Activated naive CD4-positive, alpha-beta T cell (primary cell): ENCODE measurements around the gene NHLRC2.
A peak's percentile ranks its signal among the peaks of the same experiment; 100 is the strongest.
"Not testable (repeated sequence)": the region's sequence is repeated elsewhere in the genome, so short reads cannot be mapped to it uniquely, and the experiment has no call there.

Experiments
- DNase-seq, 4 experiments: peaks; one replicate each; lab custom pipeline; 2025; lab: John Stamatoyannopoulos, UW

NHLRC2 gene, protein sequence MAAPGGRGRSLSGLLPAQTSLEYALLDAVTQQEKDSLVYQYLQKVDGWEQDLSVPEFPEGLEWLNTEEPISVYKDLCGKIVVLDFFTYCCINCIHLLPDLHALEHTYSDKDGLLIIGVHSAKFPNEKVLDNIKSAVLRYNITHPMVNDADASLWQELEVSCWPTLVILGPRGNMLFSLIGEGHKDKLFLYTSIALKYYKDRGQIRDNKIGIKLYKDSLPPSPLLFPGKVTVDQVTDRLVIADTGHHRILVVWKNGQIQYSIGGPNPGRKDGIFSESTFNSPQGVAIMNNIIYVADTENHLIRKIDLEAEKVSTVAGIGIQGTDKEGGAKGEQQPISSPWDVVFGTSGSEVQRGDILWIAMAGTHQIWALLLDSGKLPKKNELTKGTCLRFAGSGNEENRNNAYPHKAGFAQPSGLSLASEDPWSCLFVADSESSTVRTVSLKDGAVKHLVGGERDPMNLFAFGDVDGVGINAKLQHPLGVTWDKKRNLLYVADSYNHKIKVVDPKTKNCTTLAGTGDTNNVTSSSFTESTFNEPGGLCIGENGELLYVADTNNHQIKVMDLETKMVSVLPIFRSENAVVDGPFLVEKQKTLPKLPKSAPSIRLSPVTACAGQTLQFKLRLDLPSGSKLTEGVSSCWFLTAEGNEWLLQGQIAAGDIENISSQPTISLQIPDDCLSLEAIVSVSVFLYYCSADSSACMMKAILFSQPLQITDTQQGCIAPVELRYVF

DNA sequence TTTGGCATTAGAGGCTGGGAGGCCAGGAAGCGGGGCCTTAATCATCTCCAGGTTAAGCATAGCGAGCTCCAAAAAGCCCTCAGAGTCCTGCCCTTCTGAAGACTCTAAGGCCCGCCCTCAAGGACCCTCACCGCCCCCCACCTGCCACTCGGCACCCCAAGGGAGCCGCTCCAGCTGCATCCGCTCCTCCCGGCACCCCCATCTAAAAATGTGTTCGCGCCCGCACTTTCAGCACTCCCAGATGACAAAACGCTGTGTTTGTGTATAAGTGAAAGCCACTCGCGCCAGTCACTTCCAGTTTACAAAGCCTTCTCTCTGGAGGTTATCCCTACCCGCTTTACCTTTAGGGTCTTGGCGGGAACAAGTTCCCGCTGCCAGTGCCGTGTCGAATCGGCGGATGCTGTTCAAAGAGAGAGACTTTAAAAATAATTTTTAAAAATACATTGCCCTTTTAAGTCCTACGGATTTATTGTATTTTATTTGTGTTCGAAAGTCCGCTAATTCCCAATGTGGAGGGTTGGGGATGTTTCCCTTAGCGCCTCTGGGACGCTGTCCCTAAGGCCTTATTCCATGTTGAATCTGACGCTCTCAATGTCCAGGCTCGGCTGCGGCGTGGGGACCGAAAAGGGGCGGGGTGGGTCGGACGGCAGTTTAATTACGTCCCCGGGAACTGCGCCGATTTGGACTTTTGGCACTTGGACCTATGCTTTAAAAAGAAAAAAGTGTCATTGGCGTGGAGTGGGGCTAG is at the start of gene NHLRC2, which contains the start of gene DCLRE1A:
NHLRC2 (plus strand) TSS at position 649 of the 748 bp plus-strand sequence. CDS start 212 bp downstream, outside the sequence.
DCLRE1A (minus strand) TSS at position 70 of the 748 bp plus-strand sequence. CDS start 900 bp downstream, outside the sequence.
- DNase-seq = peak; percentile 33 to 50 (median 44)

DNA sequence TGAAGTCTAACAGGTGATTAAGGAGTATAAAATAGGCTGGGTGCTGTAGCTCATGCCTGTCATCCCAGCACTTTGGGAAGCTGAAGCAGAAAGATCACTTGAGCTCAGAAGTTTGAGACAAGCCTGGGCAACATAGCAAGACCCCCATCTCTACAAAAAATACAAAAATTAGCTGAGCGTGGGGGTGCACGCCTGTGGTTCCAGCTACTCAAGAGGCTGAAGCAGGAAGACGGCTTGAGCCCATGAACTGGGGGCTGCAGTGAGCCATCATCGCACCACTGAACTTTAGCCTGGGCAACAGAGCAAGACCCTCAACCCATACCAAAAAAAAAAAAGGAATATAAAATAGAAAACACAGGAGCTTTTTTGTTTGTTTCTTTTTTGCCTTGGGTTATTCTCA is 48.0 kb upstream of the NHLRC2 start:
- no peak for DNase-seq

DNA sequence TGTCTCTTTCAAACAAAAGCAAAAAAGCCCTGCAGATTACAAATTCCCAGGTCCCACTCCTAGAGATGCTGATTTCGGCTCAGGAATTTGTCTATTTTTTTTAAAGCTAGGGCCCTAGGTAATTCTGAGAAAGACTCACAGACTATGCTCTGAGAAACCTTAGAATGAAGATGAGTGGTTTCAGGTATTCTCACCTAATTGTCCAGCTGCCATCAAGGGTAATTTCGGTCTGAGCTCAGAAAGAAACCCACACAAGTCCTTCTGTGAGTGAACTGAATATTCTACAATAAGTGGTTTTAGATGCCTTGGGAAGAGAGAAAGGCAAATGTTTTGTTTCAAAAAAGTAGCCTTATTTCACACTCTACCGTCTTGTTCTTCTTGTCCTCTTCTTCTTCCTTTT is 46.3 kb upstream of the NHLRC2 start:
- no peak for DNase-seq

DNA sequence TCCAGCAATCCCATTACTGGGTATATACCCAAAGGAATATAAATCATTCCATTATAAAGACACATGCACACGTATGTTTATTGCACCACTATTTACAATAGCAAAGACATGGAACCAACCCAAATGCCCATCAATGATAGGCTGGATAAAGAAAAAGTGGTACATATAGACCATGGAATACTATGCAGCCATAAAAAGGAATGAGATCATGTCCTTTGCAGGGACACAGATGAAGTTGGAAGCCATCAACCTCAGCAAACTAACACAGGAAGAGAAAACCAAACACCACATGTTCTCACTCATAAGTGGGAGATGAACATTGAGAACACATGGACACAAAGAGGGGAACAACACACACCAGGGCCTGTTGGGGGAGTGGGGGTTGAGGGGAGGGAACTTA is 39.8 kb upstream of the NHLRC2 start:
- DNase-seq = not testable (repeated sequence)

DNA sequence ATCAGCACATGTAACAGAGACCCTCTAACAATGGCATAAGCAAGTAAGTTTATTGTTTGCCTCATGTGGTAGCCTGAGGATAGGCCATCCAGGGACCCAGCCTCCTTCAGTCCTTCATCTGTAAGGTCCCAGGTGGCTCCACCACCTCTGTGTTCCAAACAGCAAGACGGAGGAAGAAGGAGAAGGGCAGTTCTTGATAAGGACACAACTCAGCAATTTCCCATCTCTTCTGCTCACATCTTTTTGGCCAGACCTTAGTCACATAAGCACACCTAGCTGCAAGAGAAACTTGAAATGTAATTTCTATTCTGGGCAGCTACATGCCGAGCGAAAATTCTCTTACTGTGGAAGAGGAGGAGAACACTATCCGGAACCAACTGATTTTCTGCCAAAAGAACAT is 34.5 kb upstream of the NHLRC2 start:
- DNase-seq = no peak

DNA sequence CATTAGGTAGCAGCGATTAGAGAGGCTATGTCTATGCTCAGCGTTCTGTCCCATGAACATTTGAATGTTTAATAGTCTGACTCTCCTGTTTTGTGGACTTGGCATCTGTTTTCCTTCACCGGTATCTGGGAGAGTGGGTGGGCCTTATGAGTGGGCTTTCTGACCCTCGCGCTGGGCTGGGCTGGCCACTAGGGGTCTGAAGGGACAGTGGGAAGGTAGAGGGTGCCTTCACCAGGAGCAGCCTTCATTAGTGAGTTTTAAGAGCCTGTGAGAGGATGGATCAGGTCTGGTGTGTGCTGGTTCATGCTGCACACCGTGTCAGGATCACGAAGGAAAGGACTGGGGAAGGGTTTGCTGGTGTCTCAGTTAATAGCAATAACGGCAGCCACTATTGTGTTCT is 34.0 kb upstream of the NHLRC2 start:
- no peak for DNase-seq

DNA sequence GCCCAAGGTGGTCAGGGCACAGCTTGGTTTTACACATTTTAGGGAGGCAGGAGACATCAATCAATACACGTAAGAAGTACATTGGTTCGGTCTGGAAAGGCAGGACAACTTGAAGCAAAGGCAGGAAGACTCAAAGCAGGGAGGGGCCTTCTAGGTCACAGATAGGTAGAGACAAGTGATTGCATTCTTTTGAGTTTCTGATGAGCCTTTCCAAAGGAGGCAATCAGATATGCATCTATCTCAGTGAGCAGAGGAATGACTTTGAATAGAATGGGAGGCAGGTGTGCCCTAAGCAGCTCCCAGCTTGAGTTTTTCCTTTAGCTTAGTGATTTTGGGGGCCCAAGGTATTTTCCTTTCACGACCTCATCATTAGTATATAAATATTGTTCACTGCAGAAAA is 33.2 kb upstream of the NHLRC2 start:
- DNase-seq = not testable (repeated sequence)

DNA sequence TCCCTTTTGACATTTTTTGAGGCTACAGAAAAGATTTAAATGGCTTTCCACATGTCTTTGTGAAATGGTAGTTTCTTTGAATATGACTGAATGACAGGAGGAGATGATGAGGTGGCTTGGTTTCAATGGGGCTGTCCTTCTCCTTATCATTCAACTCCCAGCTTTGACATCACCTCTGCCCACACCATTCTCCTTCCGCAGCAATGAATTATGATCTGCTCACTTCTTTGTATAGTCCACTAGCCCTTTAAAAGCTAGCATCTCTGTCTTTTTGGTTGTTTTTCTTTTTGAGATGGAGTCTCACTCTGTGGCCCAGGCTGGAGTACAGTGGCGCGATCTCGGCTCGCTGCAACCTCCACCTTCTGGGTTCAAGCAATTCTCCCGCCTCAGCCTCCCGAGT is 32.3 kb upstream of the NHLRC2 start:
- DNase-seq = no peak

DNA sequence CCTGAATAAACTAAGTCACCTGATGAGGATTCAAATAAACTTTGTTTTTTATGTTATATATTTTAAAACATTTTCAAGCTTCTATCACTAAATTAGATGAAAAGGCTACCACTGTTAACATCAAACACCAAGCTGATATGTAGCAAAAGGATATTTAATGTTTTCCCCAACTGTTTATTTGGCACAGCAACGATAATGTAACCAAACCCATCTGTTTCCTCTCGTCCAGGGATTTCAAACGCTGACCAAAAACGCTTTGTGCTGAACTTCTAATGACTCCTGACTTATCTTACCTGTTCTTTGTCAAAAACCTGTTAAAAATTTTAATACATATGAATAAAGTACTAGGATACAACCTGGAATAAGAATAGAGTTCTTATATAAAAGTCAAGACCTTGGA is 31.1 kb upstream of the NHLRC2 start:
- DNase-seq = no peak

DNA sequence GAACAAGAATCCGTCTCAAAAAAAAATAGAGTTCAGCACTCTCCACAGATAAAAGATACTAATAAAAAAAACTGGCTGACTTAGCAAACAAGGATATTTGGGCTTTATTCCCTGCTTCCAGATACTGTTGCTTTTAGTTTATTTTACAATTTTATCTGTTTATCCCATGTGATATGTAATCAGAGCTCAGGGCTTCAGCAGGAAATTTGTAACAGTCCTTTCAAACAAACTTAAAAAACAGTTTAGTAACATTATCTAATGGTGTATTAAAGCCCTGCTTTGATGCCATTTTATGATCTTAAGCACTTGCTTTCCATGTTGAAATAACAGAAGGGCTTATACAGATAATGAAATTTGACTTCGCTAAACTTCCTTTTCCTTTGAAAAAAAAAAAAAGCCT is 28.7 kb upstream of the NHLRC2 start:
- DNase-seq = no peak

DNA sequence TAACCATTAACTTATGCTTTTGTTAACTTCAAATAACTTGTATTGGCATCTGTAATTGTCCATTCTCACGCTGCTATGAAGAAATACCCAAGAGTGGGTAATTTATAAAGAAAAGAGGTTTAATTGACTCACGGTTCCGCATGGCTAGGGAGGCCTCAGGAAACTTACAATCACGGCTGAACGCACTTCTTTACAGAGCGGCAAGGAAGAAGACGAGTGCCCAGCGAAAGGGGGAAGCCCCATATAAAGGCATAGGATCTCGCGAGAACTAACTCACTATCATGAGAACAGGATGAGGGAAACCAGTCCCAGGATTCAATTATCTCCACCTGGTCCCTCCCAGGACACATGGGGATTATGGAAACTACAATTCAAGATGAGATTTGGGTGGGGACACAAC is 25.9 kb upstream of the NHLRC2 start:
- not testable (repeated sequence) for DNase-seq

DNA sequence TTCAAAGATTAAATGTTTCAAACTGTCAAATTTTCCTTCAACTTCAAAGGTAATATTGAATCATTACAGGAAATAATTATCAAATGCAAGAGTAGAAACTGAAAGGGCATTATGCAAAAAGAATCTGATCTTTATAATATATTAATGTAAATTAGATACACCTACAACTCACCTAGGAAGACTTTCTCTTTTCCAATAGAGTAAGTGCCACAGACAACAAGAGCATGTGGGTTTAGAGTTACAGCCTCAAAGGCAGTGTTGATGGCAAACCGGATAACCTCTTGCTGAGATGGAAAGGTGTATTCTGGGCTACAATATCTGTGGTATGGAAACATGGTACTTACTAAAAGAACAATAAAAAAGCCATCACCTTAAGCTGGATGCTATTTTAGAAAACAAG is 12.3 kb upstream of the NHLRC2 start:
- no peak for DNase-seq

DNA sequence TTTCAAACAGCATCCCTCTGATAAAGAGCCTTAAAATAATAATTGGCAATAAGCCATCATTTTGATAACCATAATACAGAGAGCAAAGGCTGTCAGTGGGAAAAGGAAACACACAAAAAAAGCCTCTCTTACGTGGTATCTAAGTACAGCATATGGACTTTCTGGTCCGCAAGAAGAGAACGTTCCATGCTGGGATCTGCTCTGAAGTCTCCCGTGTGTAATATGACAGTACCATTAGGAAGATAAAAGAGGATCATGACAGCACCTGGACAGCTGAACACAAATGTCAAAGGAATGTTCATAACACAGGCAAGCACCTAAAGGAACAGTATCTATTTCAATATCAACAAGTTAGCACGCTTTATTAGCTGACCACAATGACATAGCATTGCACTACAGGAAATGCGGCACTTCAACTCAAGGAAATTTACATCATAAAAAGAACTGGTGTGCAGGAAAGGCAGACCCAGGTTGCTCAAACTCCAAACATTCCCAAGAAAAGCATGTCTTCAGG is 10.4 kb upstream of the NHLRC2 start:
- DNase-seq = no peak

DNA sequence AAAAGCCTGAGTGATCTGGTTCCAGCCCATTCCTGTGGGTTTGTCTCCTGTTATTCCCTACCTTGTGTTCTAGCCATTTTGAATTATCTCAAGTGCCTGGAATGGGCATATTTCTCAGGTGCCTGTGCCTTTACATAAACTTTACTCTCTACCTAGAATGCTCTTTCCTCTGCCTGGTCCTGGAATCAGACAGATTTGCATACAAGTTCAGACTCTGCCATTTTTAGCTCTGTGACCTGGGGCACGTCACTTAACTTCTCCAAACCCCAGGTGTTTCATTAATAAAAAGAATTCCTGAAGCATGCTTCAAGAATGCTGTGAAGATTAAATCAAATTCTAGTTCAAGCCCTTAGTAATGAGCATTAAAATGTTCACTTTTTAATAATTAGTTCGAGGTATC is 8.4 kb upstream of the NHLRC2 start:
- DNase-seq = no peak

DNA sequence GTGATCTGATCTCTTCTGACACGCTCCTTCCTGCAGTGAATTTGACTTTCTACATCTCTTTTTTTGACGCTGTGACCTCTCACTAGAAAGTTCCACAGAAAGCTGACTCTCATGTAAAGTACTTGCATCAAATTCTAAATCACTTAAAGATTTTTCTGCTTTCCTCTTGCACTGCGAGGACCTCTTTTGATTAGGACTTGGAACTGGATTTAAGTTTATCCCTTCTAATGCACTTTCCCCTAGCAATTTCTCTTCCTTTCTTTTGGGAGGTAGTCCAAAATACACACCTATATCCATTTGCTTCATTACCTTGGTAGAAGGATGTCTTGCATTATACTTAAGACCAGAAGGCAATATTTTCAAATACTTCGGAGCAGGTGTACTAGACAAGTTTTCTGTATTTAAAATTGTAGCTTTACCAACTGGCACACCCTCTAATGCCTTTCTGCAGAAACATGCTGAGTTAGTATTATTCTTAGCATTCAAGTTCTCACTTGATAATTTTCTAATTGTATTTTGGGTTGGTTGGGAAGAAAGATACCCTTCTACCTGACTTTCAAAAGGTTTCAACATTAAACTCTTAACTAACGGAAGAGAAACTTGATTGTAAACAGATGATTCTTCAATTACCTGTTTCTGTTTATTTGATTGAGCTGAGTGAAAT is 5.2 kb upstream of the NHLRC2 start:
- DNase-seq = no peak

DNA sequence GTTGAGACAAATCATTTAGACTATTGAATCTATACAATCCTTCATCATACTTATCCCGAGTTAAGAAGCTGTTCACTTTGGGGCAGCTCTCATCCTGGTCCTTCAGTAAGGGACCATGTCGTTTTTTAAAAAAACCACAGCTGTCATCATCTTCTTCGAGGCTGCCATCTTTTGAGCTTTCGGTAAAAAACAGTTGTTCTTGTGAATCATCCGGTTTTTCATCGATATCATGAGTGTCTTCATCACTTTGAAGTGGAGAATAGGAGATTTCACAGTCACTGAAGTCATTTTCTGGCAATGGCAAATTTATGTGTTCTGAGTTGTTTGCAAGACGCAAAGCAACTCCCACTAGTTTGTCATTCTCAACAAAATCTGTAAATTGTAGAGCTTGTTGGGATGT is 4.5 kb upstream of the NHLRC2 start:
- no peak for DNase-seq

DNA sequence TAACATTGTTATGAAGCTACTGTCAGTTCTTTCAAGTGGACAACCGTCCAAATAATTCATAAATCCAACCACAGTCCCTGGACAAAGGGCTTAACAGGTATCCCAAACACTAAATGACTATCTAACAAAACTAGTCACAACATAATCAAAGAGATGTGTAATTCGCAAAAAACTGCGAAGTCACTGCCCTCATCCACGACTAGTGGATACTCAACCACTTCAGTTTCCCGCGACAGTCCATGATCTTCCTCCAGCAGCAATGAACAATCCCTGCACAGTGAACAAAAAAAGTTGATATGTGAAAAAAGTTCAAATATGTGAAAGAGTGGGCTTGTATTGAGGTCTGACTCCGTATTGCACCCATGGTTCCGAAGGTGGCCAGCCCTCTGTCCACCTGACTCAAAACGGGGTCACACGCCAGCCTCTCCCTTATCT is 866 bp upstream of the NHLRC2 start:
- DNase-seq = no peak

DNA sequence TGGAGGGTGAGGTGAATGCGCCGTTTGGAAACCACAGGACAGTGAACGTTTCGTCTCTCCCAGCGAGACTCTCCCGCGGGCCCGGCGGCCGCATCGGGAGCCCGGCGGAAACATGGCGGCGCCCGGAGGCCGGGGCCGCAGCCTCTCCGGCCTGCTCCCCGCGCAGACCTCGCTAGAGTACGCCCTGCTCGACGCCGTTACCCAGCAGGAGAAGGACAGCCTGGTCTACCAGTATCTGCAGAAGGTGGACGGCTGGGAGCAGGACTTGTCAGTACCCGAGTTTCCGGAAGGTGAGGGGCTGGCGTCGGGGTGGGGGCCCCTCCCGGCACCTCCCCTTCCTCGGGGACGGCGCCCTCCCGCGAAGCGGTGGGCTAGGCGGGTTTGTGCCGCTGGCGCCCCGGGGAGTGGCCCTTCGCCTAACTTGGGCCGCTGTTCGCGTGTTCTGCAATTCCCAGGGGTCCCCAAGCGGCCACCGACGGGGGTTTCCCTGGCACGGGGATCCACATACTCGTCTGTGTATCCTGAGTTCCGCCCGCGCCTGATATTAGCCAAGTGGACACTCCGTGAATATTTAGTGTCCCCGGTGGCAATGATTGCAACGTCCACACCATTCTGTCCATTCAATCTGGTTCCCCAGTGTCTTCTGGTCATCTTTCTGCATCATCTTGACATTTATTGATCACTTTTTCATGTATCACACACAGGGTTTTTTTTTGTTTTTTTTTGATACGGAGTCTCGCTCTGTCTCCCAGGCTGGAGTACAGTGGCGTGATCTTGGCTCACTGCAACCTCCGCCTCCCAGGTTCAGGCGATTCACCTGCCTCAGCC is 514 bp downstream of the NHLRC2 start:
- DNase-seq = peak in 3 of 4 experiments; percentile 35 to 41 (median 40)

DNA sequence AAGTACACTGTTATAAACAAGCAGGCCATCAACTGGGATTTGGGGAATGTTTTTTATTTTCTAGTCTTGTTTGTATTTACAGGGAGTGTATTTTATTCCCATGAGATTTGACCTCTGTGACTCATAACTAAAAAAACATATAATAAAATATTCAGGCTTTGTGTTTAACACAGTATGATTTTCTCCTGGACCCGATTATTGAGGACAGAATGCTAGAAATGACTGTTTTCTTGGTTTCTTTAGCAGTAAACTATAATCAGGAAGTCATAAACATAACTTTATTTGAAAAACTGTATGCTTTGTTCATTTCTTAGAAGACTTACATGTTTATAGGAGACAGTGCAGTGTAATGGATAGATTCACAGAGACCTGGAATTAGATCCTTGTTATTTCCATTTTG is 2.1 kb downstream of the NHLRC2 start:
- DNase-seq = no peak

DNA sequence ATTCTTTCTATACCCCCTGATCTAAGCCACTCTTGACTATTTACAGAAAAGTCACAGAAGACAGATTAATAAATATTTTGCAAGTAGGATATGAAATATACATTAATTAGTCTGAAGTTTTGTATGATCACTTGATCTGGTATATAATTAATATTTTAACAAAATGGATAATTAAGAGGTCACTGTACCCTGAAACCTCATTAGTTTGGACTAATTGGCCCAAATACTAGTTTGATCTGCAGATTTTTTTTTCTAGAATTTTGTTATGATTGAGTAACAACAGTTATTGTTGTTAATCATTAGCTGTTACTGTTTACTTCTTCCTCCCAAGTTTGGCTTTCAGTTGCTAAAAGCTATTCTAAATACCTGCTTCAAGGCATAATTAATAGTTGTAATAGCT is 2.7 kb downstream of the NHLRC2 start:
- no peak for DNase-seq

DNA sequence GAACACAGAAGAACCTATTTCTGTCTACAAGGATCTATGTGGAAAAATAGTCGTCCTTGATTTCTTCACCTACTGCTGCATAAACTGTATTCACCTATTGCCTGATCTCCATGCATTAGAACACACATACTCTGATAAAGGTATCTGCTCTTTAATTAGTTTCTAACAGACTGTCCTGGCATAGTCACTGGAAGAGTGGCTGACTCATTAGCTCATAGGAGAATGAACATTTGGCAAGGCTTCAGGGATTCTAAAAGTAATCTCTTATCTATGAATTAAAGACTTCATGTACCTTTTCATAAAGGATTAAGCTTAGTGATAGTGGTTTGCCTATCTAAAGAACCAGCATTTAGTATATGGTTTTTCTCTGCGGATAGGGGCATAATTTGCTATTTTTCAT is 4.1 kb downstream of the NHLRC2 start:
- DNase-seq = no peak
